Measurements from ENCODE around the gene COPZ1.

COPZ1 gene

DNA sequence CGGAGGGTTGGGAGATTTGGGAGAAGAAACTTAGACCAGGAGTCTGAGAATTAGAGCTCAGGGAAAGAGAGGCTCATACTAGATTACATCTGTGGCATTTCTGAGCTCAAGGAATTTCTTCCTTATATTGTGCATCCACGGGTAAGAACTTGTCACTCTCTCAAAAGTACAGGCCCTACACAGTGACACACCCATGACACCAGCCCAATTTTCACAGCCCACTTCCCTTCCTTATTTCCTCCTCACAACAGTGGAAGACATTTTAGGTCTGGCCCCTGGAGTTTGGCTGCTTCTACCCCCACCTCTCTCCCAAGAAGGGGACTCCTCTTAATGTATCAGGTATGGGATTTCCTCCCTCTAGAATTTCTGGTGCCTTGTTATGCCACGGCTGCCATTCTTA lies 68.8 kb downstream of the COPZ1 start:
- TF ChIP-seq, protein P1, sequence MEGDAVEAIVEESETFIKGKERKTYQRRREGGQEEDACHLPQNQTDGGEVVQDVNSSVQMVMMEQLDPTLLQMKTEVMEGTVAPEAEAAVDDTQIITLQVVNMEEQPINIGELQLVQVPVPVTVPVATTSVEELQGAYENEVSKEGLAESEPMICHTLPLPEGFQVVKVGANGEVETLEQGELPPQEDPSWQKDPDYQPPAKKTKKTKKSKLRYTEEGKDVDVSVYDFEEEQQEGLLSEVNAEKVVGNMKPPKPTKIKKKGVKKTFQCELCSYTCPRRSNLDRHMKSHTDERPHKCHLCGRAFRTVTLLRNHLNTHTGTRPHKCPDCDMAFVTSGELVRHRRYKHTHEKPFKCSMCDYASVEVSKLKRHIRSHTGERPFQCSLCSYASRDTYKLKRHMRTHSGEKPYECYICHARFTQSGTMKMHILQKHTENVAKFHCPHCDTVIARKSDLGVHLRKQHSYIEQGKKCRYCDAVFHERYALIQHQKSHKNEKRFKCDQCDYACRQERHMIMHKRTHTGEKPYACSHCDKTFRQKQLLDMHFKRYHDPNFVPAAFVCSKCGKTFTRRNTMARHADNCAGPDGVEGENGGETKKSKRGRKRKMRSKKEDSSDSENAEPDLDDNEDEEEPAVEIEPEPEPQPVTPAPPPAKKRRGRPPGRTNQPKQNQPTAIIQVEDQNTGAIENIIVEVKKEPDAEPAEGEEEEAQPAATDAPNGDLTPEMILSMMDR (IDR thresholded peaks at IDR 0.05; ENCODE audit: insufficient read depth, low read depth, low read length, missing control alignments) = no peak
- DNase-seq (ENCODE audit: low read depth) = no peak
- no peak overlapping the region for H3K4me3 ChIP-seq (ENCODE audit: low read length)

DNA sequence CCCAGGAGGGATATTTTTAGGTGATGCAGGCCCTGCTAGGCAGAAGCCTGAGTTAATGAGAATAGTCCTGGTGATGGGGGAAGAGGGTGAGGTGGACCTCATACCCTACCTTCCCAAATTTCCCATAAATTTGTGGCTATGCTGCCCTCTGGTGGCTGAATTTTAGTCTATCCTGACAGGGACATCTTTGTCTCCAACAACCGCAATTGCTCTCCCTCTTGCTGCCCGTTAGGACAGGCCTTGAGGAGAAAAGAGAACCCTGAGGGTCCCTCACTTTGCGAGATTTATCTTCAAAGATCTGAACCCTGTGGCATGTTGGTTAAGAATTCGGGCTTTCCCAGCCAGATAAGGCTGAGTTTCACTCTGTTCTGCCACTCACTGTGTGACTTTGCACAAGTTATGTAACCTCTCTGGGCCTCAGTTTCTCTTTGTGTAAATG lies 69.4 kb downstream of the COPZ1 start:
- TF ChIP-seq, protein P1 (IDR thresholded peaks at IDR 0.05; ENCODE audit: insufficient read depth, low read depth, low read length, missing control alignments) = peak; percentile 80
- no peak overlapping the region for H3K4me3 ChIP-seq (ENCODE audit: low read length)
- DNase-seq (ENCODE audit: low read depth) = peak; percentile 74

DNA sequence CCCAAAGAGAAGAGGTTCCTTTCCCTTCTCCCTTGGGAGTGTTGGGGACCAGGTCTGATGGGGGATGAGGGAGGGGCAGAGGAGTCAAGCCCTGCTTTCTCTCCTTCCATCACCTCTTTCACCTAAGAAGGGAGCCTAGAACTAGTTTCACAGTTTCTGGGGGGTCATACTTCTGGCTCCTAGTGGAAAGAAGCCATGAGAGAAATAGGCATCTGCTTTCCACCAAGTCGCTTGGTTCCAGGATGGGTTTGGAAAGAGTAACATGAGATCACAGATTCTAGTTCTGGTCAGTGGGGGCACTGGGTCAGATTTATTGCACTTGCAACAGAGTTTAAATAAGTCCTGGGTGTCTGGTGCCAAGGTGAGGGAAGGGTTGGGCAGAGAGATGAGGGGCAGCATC lies 70.1 kb downstream of the COPZ1 start:
- TF ChIP-seq, protein P1 (IDR thresholded peaks at IDR 0.05; ENCODE audit: insufficient read depth, low read depth, low read length, missing control alignments) = no peak
- H3K4me3 ChIP-seq (ENCODE audit: low read length) = no peak overlapping the region
- no peak for DNase-seq (ENCODE audit: low read depth)

DNA sequence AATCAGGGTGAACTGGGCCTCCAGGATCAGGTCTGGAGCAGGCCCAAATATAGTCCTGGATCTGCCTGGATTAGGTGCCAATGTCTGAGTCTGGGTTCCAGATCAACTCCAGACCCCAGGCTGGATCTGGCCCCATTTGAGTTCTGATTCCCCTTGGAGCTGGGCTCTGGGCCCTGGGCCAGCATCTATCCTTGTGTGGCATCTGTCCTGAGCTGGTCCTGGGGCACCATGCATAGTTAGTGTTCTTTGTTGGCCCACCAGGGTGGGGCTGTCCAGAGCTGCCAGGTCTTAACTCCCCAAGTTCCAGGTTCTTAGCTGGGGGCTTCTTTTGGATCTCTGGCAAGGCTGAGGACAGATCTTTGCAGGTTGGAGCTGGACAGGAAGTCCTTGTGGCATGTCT lies 70.6 kb downstream of the COPZ1 start:
- no peak for DNase-seq (ENCODE audit: low read depth)
- H3K4me3 ChIP-seq (ENCODE audit: low read length) = no peak overlapping the region
- TF ChIP-seq, protein P1 (IDR thresholded peaks at IDR 0.05; ENCODE audit: insufficient read depth, low read depth, low read length, missing control alignments) = no peak

DNA sequence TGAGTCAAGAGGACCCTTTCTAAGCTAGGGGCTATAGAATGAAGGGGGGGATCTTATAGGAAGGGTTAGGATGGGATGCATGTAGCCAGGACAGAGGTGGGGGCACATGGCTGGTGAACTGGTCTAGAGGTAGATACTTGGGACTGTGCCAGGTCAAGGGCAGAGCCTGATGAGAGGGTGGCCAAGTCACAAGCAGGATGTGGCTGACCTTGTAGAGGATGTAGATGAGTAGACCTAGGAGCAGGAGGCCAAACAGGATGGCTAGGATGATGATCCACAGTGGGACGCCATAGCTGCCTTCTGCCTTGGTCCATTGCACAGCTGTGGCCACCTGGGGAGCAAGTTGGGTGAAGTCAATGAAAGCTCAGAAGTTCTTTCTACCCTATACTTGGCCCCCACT lies 72.2 kb downstream of the COPZ1 start:
- DNase-seq (ENCODE audit: low read depth) = no peak
- TF ChIP-seq, protein P1 (IDR thresholded peaks at IDR 0.05; ENCODE audit: insufficient read depth, low read depth, low read length, missing control alignments) = no peak
- no peak overlapping the region for H3K4me3 ChIP-seq (ENCODE audit: low read length)

DNA sequence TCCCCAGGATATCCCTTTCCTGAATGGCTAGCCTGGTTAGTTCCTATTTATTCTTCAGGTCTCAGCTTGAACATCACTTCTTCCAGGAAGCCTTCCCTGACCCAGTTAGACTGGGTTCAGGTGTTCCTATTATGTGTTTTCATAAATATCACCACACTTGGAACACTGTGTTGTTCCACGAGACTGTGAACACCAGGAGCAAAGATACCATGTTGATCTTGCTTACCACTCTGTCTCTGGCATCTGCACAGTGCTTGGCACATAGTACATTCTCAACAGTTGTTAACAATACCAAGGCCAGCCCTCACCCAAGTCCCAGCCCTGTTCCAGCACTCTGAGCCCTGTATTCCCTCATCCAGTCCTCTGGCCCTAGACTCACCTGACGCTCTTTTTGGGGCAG lies 73.3 kb downstream of the COPZ1 start:
- DNase-seq (ENCODE audit: low read depth) = no peak
- H3K4me3 ChIP-seq (ENCODE audit: low read length) = no peak overlapping the region
- TF ChIP-seq, protein P1 (IDR thresholded peaks at IDR 0.05; ENCODE audit: insufficient read depth, low read depth, low read length, missing control alignments) = no peak

DNA sequence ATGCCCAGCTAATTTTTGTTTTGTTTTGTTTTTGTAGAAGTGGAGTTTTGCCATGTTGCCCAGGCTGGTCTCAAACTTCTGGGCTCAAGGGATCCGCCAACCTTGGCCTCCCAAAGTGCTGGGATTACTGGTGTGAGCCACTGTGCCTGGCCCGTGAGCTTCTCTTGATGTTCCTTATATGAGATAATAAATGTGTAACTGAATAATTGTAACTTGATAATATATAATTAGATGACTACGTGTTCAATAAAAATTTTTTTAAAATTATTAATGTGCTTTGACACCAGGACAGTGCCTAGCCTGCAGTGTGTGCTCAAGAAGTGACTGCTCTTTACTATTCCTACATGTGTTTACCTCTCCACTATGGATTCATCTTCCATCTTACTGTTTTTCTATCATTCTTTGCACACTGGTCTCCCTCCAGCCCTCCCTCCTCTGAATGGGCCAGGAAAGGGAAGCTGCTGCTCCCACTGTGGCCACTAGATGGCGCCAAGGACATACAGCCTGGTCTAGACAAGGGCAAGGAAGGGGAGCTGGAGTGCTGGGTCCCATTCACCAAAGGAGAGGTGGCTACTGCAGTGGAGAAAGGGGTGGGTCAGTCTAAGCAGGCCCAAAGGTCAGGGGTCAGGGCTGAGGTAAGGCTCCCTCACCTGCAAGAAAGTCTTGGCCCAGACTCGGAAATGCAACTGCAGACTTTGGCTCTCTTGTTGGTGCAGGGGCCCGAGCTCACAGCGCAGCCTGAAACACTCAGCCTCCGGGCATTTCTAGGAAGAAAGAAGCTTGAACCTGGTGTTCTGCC lies 74.3 kb downstream of the COPZ1 start:
- TF ChIP-seq, protein P1 (IDR thresholded peaks at IDR 0.05; ENCODE audit: insufficient read depth, low read depth, low read length, missing control alignments) = peak; percentile 100
- H3K4me3 ChIP-seq (ENCODE audit: low read length) = no peak overlapping the region
- peak; percentile 83 for DNase-seq (ENCODE audit: low read depth)
